Spleen (tissue), 11 donors: ENCODE measurements around the gene VPS37D. TPM values are rescaled to one million over a fixed set of nuclear protein-coding genes. Genes with fewer than 3 reads are reported as not detected.

Experiments
- DNase-seq: peaks from one replicate; pipeline ENCODE4 v3.0.0-alpha.2; 2020
- H3K27ac ChIP-seq, 8 donors: fragments of 200-600 bp; sonication (generic) in 7 of 8; 1 replicate in 4 of 8; 2 replicates in 4 of 8; pipeline versions ENCODE4 v1.5.0 to v1.8.0; 2016 to 2021; ENCODE audit warnings: inconsistent platforms in 4 of 8, mild to moderate bottlenecking in 4 of 8, moderate library complexity in 1 of 8
- H3K27me3 ChIP-seq, 7 donors: fragments of 200-600 bp; sonication (generic) in 6 of 7; replicated peaks in 1 of 7; 1 replicate in 4 of 7; 2 replicates in 3 of 7; pipeline versions ENCODE4 v1.5.0 to v1.8.0; 2016 to 2021; ENCODE audit warnings: inconsistent platforms in 3 of 7, mild to moderate bottlenecking in 1 of 7
- H3K36me3 ChIP-seq, 6 donors: fragments of 200-600 bp; sonication (generic) in 5 of 6; 1 replicate in 4 of 6; 2 replicates in 2 of 6; pipeline versions ENCODE4 v1.5.0 to v1.8.0; 2016 to 2021; ENCODE audit warnings: inconsistent platforms in 2 of 6
- H3K4me1 ChIP-seq, 6 donors: fragments of 200-600 bp; sonication (generic) in 5 of 6; 1 replicate in 3 of 6; 2 replicates in 3 of 6; pipeline versions ENCODE4 v1.5.0 to v1.8.0; 2016 to 2021; ENCODE audit warnings: inconsistent platforms in 3 of 6
- H3K4me3 ChIP-seq, 8 donors: fragments of 200-600 bp; sonication (generic) in 7 of 8; 1 replicate in 4 of 8; 2 replicates in 4 of 8; pipeline versions ENCODE4 v1.5.0 to v1.8.0; 2016 to 2021; ENCODE audit warnings: inconsistent platforms in 4 of 8, mild to moderate bottlenecking in 4 of 8, moderate library complexity in 2 of 8
- H3K9me3 ChIP-seq, 8 donors: fragments of 200-600 bp; sonication (generic) in 7 of 8; 1 replicate in 4 of 8; 2 replicates in 4 of 8; pipeline versions ENCODE4 v1.5.0 to v1.8.0; 2016 to 2021; ENCODE audit warnings: inconsistent platforms in 4 of 8
- CTCF ChIP-seq, 11 experiments: fragments of 200-600 bp in 7 of 11; fragments of 450-650 bp in 4 of 11; sonication (generic) in 4 of 11; IDR thresholded peaks in 8 of 11; conservative IDR thresholded peaks in 3 of 11; 1 replicate in 7 of 11; 2 replicates in 4 of 11; pipeline versions ENCODE4 v1.4.0 to v1.8.0; 2016 to 2021; ENCODE audit warnings: antibody characterized with exemption in 11 of 11, inconsistent platforms in 4 of 11, mild to moderate bottlenecking in 1 of 11
- POLR2A ChIP-seq, 3 donors: fragments of 450-650 bp; IDR thresholded peaks; one replicate each; pipeline ENCODE4 v1.5.1; 2017; ENCODE audit warnings: antibody characterized with exemption in 3 of 3, mild to moderate bottlenecking in 1 of 3
- POLR2AphosphoS5 ChIP-seq, 3 donors: sonication (generic); formaldehyde crosslinking; IDR thresholded peaks; one replicate each; pipeline ENCODE4 v1.5.1; 2017; ENCODE audit warnings: antibody characterized with exemption in 3 of 3
- WGBS, 5 donors: extraction: QIAGEN DNeasy Blood & Tissue Kit in 3 of 5; methylation state at CpG; one replicate each; pipeline versions ENCODE4 v1.1.5 to v1.1.7; 2013 to 2018; 5-methylcytosine and 5-hydroxymethylcytosine counted together
- intact Hi-C: fragments of 100-400 bp; cut with DNase I; formaldehyde crosslinking; loops from one replicate; pipeline ENCODE4 v1.15.0; 2023; ENCODE audit warnings: low total_unique reads
- polyA plus RNA-seq, 3 donors: library from polyadenylated mRNA; stranded (reverse); fragments of 200-250 nt; gene quantifications; one replicate each; pipeline ENCODE4 v1.2.1, GENCODE V29; 2013
- total RNA-seq, 7 donors: library from RNA; depleted of rRNA in 3 of 7; stranded (reverse); fragments of >200 nt in 3 of 7; fragmentation: NEBNext Ultra II Directional in 4 of 7; extraction: Animal tissue kit (Norgen Biotek cat#: 25700) in 4 of 7; gene quantifications; one replicate each; pipeline versions ENCODE4 v1.1.0 to v1.2.1, GENCODE V29; 2016 to 2021
- donor health status: healthy with polysubstance abuse.
- donor health status: DM: no; HTN: no; CAD: no; lungs with moderate emphysema.
- donor health status: DM: no; HTN: no; CAD: no.
- donor health status: Bipolar disorder and iron deficiency.
- donor health status: healthy.
- donor health status: DM: no; HTN: no; CAD: no.
- donor health status: DM: yes; HTN: yes; CAD: no.

The VPS37D gene
- total and polyA plus RNA-seq, 10 donors, result 0.23 to 1.6 (median 0.95) TPM

- 85 to 93% (median 90%) methylated on average over 4 of the region's 4 CpGs for WGBS, 5 donors
- H3K4me1 ChIP-seq, result no peaks in the 10 kb centered on the region
- peaks cover 0 to 98% (median 85%) of the 10 kb centered on the region in 6 donors for H3K36me3 ChIP-seq
- H3K9me3 ChIP-seq, result no peaks in the 10 kb centered on the region
- DNase-seq, result no peak
- TF ChIP-seq POLR2A (IDR thresholded peaks at IDR 0.05) (no peak), CTCF (IDR thresholded peaks at IDR 0.05 in 8 of 11, conservative IDR thresholded peaks at IDR 0.05 in 3 of 11) (no peak), POLR2AphosphoS5 (IDR thresholded peaks at IDR 0.05) (no peak)
- intact Hi-C loops, result no loop called here
- no peak overlapping the region for H3K4me3 ChIP-seq
- no peak overlapping the region for H3K27ac ChIP-seq
- H3K27me3 ChIP-seq, result no peaks in the 10 kb centered on the region
Measured at GRCh38 chr7:73696372-73696771, 28.7 kb downstream of the VPS37D start.

- no peak for DNase-seq
- WGBS, 5 donors, result 88 to 95% (median 91%) methylated on average over 7 of the region's 7 CpGs
- peak in 1 of 3 donors; percentile 11 for TF ChIP-seq POLR2AphosphoS5 (IDR thresholded peaks at IDR 0.05)
- TF ChIP-seq CTCF (IDR thresholded peaks at IDR 0.05 in 8 of 11, conservative IDR thresholded peaks at IDR 0.05 in 3 of 11), result no peak
- intact Hi-C loops, result no loop called here
- Histone ChIP-seq H3K36me3 (peaks cover 0 to 93% (median 65%) of the 10 kb centered on the region in 6 donors), H3K27ac (no peak overlapping the region), H3K4me3 (no peak overlapping the region), H3K9me3 (no peaks in the 10 kb centered on the region), H3K4me1 (peaks cover 0 to 4% (median under 1%) of the 10 kb centered on the region in 6 donors), H3K27me3 (peaks cover 0 to 3% (median 0%) of the 10 kb centered on the region in 7 donors)
Measured at GRCh38 chr7:73698410-73698809, 30.8 kb downstream of the VPS37D start.

- intact Hi-C loops, result no loop called here
- TF ChIP-seq POLR2A (IDR thresholded peaks at IDR 0.05), result no peak
- no peak for TF ChIP-seq POLR2AphosphoS5 (IDR thresholded peaks at IDR 0.05)
- no peak for TF ChIP-seq CTCF (IDR thresholded peaks at IDR 0.05 in 8 of 11, conservative IDR thresholded peaks at IDR 0.05 in 3 of 11)
- DNase-seq, result no peak
- H3K4me1 ChIP-seq, result peaks cover 0 to 15% (median 10%) of the 10 kb centered on the region in 6 donors
- peaks cover 0 to 11% (median 0%) of the 10 kb centered on the region in 7 donors for H3K27me3 ChIP-seq
- H3K9me3 ChIP-seq, result no peaks in the 10 kb centered on the region
- WGBS, 5 donors, result 89 to 93% (median 90%) methylated on average over 13 to 15 of the region's 15 CpGs
- no peak overlapping the region for H3K27ac ChIP-seq
- peaks cover 0 to 87% (median 54%) of the 10 kb centered on the region in 6 donors for H3K36me3 ChIP-seq
- H3K4me3 ChIP-seq, result no peak overlapping the region
Measured at GRCh38 chr7:73699370-73700068, 31.9 kb downstream of the VPS37D start.

- Histone ChIP-seq H3K36me3 (peaks cover 0 to 87% (median 49%) of the 10 kb centered on the region in 6 donors), H3K27ac (no peak overlapping the region), H3K4me3 (no peak overlapping the region), H3K27me3 (peaks cover 0 to 11% (median 0%) of the 10 kb centered on the region in 7 donors), H3K9me3 (no peaks in the 10 kb centered on the region), H3K4me1 (peaks cover 0 to 15% (median 10%) of the 10 kb centered on the region in 6 donors)
- 77 to 92% (median 85%) methylated on average over 13 to 14 of the region's 14 CpGs for WGBS, 5 donors
- no peak for DNase-seq
- TF ChIP-seq CTCF (IDR thresholded peaks at IDR 0.05 in 8 of 11, conservative IDR thresholded peaks at IDR 0.05 in 3 of 11), result no peak
- TF ChIP-seq POLR2A (IDR thresholded peaks at IDR 0.05), result no peak
- TF ChIP-seq POLR2AphosphoS5 (IDR thresholded peaks at IDR 0.05), result no peak
- intact Hi-C loops, result no loop called here
Measured at GRCh38 chr7:73700069-73700423, 32.4 kb downstream of the VPS37D start.
